ENCODE data around the gene SLC25A45.

Gene SLC25A45

DNA sequence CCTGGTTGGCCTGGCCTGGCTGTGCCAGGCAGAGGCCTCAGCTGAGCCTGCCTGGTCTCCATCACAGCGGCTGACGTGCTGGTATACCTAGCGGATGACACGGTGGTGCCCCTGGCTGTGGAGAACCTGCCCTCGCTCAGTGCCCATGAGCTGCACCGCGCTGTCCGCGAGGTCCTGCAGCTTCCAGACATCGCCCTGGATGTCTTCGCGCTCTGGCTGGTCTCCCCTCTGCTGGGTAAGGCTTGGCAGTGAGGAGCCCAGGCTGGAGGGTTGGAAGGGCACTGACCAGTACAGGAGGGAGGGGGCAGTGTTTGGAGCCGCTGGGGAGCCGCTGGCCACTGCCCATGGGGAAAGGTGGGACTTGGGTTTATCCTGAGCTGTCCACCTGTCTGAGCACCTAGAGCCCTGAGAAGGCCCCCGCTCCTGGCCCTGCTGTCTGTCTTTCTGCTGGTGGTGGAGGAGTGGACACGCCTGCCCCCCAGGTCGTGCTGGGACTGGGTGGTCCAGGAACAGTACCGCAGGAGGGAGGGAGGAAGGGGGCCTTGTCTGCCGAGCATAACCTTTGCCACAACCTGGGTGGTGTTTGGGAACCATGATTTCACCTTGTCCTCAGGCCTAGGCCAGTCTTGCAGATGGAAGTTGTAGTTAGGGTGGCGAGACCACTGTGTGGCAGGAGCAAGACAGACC, 7.0 kb upstream of the SLC25A45 start:
- no peak for DNase-seq (ENCODE audit: low spot score)

- no peak for DNase-seq (ENCODE audit: low spot score)
Observed at GRCh38 chr11:65388731-65389130, 6.3 kb upstream of the SLC25A45 start.

DNA sequence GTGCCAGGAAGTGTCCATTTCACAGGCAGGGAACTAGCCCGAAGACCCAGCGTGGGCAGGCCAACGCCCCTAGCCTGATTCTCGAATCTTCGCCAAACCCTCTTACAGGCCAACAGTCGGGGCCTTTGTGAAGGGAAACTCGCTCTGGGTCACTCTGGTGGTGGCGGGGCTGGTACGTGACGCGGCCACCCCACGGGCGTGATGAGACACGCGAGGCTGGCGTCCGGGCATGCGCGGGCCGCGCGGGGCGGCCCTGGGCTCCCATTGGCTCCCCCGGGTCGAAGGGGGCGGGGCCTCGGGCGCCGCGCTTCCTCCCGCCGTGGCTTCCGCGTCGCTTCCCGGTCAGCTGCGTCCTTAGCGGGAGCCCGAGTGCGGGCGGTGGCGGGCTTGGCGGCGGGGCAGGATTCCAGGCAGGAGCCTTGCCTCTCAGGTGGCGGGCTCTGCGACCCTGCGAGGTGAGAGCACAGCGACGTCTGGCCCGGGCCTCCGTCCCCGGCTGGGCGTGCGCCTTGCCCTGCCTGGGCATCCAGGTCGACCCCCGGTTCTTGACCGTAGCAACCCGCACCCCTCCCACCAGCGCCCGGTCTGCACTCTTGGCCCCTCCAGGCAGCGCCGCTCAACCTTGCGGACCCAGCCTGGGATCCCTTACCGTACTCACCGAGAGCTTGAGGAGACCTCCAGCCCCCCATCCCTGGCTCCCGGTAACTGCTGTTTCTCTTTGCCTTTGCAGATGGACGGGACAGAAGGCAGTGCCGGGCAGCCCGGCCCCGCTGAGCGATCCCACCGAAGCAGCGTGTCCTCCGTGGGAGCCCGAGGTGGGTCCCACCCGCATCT, 4.1 kb upstream of the SLC25A45 start, which contains the start of gene FRMD8:
Gene FRMD8 (plus strand): TSS at position 331 of the 834 bp plus-strand sequence. CDS start 400 bp downstream, at position 731.
- DNase-seq (ENCODE audit: low spot score): peak; percentile 75

- DNase-seq (ENCODE audit: low spot score): no peak
Observed at GRCh38 chr11:65384301-65384889, 1.9 kb upstream of the SLC25A45 start.

- no peak for DNase-seq (ENCODE audit: low spot score)
Observed at GRCh38 chr11:65383778-65384177, 1.3 kb upstream of the SLC25A45 start.

DNA sequence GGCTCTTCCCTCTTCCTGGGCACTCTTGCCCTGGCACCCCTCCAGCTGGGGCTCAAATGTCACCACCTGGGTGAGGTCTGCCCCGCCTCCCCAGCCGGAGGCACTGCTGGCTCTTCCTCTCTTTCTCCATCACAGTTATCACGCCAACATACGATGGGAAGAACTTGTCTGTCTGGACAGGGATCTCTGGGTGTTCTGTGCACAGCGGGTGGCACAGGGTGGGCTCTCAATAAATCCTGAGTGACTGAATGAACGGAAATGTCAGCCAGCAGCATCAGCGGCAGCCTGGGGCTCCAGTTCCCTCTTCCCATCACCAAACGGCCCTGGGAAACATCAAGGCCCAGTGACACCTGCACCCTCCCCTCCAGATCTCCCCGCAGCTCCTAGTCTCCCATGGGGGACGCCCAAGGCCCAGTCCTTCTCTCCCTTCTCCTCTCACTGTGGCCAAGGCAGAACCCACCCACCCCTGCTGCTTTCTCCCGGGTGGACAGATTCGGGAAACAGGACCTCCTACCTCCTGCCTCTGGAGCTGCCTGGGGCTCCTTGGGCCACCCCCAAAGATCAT, 440 bp upstream of the SLC25A45 start:
- no peak for DNase-seq (ENCODE audit: low spot score)

- DNase-seq (ENCODE audit: low spot score): no peak
Observed at GRCh38 chr11:65381716-65382032, 772 bp downstream of the SLC25A45 start.

- no peak for DNase-seq (ENCODE audit: low spot score)
Observed at GRCh38 chr11:65380460-65381119, 1.9 kb downstream of the SLC25A45 start.

DNA sequence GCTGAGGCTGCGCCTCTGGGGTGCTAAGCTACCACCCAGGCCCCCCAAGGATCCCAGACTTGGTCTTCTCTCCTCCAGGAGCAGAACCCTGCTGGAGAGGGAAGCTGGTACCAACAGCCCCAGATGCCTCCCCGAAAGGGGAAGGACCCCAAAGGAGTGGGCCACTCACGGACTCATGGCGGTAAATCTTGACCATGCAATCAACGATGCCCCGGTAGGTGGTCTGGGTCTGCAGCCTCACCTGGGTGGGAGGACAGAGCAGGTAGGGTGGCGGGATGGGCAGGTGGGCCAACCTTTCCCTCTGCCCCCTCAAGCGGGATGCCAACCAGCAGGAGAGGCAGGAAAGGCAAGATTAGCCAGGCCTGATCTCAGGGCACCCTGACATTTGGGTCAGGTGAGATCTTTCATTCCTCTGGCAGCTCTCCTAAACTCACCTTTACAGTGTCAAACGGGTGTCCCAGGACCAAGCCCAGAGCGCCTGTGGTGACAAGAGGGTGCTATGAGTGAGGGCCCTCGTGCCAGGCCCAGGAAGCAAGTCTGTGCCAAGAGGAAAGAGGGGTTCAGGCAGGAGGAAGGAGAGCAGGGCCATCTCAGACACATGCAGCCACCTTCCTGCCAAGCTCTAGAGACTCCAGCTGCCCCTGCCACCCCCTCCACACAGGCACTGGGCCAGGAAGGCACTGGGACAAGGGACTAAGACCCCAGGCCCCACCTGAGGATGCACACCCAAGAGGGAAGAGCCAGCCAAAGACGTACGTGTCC, 2.6 kb downstream of the SLC25A45 start:
- no peak for DNase-seq (ENCODE audit: low spot score)

GRCh38 chr11:65378928-65379638, 3.4 kb downstream of the SLC25A45 start:
- no peak for DNase-seq (ENCODE audit: low spot score)

- DNase-seq (ENCODE audit: low spot score): peak; percentile 38
Observed at GRCh38 chr11:65378208-65378927, 4.1 kb downstream of the SLC25A45 start.

DNA sequence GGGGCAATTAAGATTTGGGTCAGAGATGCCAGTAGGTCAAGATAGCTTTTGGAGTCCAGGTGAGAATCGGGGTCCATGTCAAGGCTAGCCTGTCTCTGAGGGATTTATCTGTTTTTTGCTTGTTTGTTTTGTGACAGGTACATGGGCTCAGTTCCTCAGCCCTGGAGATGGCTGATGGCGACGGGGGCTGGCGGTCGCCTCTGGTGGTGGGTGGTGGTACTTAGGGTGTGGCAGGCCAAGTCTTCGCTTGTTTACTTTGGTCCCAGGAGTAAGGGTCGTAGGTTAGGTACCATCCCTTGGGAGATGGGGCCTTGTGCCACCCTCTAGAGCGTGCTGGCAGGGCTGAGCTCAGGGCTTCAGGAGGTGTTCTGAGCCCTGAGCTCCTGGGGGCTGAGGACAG, 4.7 kb downstream of the SLC25A45 start:
- DNase-seq (ENCODE audit: low spot score): no peak

GRCh38 chr11:65377036-65377435, 5.4 kb downstream of the SLC25A45 start:
- no peak for DNase-seq (ENCODE audit: low spot score)

DNA sequence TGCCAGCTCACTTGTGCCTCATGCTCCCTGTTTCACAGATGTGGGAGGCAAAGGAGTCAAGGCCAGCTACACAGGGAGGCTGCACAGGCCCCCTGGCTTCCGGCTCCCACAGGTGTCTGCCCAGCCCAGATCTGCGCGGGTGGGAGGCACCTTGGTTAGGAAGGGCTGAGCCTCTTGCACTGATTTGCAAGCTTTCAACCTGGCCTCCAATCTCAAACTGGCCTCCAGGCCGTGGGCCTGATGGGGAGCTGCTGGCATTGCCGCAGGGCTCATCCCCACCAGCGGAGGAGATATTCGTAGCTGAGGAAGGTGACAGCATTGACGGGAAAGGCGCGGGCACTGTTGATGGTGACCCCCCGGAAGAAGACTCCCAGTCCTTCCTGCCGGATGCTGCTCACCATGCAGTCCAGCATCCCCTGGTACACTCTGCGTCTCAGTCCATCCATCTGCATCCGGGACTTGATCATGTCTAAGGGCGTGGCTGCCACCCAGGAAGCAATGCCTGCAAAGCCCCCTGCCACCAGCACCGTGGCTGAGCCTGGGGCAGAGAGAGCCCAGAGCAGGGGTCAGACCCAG, 6.2 kb downstream of the SLC25A45 start:
- DNase-seq (ENCODE audit: low spot score): no peak

DNA sequence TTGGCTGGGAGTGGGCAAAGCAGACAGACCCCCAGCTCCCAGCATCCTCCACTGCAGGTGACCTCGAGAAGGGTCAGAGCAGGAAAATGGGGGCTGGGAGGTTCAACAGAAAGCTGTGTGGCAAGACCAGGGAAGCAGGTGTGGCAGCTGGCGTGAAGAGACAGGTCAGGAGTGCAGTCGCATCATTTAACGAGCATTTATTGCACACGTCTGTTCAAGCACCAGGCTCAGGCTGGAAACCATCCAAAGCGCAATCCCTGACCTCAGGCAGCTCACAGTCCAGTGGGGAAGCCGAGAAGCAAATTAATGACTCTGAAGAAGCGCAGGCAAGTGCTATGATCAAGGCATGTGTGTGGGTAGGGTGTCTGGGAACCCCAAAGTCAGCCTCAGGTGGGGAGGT, 7.4 kb downstream of the SLC25A45 start:
- no peak for DNase-seq (ENCODE audit: low spot score)

DNA sequence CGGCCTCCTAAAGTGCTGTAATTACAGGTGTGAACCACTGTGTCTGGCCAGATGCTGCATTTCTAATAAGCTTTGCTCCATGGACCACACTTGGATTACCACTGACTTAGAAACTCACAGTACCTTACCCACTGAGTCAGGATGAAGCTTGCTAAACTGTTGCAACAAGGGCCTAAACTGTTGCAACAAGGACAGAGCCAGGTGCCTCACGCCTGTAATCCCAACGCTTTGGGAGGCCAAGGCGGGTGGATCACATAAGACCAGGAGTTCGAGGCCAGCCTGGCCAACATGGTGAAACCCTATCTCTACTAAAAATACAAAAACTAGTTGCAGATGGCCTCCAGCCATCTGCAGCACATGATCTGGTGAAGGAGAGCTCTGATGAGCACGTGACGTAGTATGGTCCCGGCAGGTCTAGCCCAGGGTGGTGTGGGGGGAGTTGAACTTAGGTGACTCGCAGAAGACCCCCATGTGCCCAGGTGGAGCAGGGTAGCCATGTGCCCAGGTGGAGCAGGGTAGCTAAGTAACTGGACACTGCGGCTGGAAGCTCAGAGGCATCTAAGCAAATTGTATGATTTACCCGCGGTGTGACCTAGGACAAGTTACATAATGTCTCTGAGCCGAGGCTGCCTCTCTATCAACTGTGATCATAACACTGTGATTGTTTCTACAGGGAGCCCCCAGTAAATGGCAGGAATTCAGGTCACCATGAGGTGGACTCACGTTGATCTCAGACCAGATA, 8.4 kb downstream of the SLC25A45 start:
- DNase-seq (ENCODE audit: low spot score): no peak

DNA sequence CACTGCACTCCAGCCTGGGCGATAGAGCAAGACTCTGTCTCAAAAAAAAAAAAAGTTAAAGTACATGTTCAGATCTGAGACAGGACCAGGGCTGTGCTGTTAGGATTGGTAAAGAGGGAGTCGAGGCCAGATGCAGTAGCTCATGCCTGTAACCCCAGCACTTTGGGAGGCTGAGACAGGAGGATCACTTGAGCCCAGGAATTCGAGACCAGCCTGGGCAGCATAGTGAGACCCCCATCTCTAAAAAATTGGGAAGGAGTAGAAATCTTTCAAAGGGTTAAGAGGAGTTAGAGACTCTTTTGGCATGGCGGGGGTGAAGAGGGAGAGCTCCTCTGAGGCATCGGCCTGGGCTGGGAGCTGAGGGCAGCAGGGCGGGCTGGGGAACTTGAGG, 11.8 kb downstream of the SLC25A45 start:
- no peak for DNase-seq (ENCODE audit: low spot score)

GRCh38 chr11:65366340-65366773, 16.1 kb downstream of the SLC25A45 start:
- DNase-seq (ENCODE audit: low spot score): peak; percentile 82

GRCh38 chr11:65363770-65364169, 18.7 kb downstream of the SLC25A45 start:
- no peak for DNase-seq (ENCODE audit: low spot score)

Measured in NAMALWA (cell line).